ENCODE measurements around the gene HOXD1.

GRCh38 chr2:176175709-176176607, 12.5 kb upstream of the HOXD1 start:
- TF ChIP-seq EZH2 (IDR thresholded peaks at IDR 0.05; ENCODE audit: borderline replicate concordance, low read depth, low read length, severe bottlenecking) (no peak), POLR2A (IDR thresholded peaks at IDR 0.05; ENCODE audit: low read depth, low read length) (no peak), MYC (IDR thresholded peaks at IDR 0.05; ENCODE audit: low read depth, low read length) (no peak)

All from endothelial cell of umbilical vein (primary cell).